Caco-2 (cell line): ENCODE data around the gene OR10J5. TPM values are rescaled to one million over a fixed set of nuclear protein-coding genes. Genes with fewer than 3 reads are reported as not detected.

Experiments used
- BruUV-seq: library from RNA; stranded (reverse); fragments of 400-500 nt; replicated peaks from 2 replicates; lab custom pipeline; 2021; lab: Mats Ljungman, UMichigan
- CTCF ChIA-PET: fragments of 300-600 bp; sonication (Branson Sonifier 250); formaldehyde crosslinking; loops from one replicate; lab custom pipeline; 2022; ENCODE audit warnings: antibody characterized with exemption; lab: Charles Lee
- POLR2A ChIA-PET: fragments of 300-600 bp; sonication (Branson Sonifier 250); formaldehyde crosslinking; loops from one replicate; lab custom pipeline; 2022; ENCODE audit warnings: antibody characterized with exemption; lab: Charles Lee
- DNase-seq, 2 experiments: peaks; one replicate each; pipeline versions ENCODE4 v3.0.0 to v3.0.0-alpha.2; 2020 to 2022
- H3K27me3 ChIP-seq: replicated peaks from 2 replicates; pipeline ENCODE4 v1.6.0; 2011; ENCODE audit warnings: low read length; ENCODE audit not compliant: control insufficient read depth, insufficient read depth
- H3K36me3 ChIP-seq: 2 replicates; pipeline ENCODE4 v1.5.1; 2011; ENCODE audit warnings: low read length; ENCODE audit not compliant: control insufficient read depth, insufficient read depth
- H3K4me1 ChIP-seq: fragments of 250-450 bp; sonication (Bioruptor Pico); 2 replicates; pipeline ENCODE4 v1.5.1; 2020; ENCODE audit warnings: mild to moderate bottlenecking
- H3K4me3 ChIP-seq: 2 replicates; pipeline ENCODE4 v1.5.1; 2011; ENCODE audit warnings: low read depth, mild to moderate bottlenecking, control low read depth, low read length
- H3K9me3 ChIP-seq: fragments of 250-450 bp; sonication (Bioruptor Pico); 2 replicates; pipeline ENCODE4 v1.5.1; 2020; ENCODE audit warnings: mild to moderate bottlenecking, moderate library complexity
- H3K27ac Mint-ChIP-seq: one replicate; pipeline ENCODE4 v1.8.0; 2022; ENCODE audit warnings: mixed read lengths; ENCODE audit not compliant: unreplicated experiment
- H3K27me3 Mint-ChIP-seq: one replicate; pipeline ENCODE4 v1.8.0; 2022; ENCODE audit warnings: mixed read lengths; ENCODE audit not compliant: insufficient read depth, unreplicated experiment
- H3K36me3 Mint-ChIP-seq: one replicate; pipeline ENCODE4 v1.8.0; 2022; ENCODE audit warnings: mild to moderate bottlenecking, mixed read lengths; ENCODE audit not compliant: insufficient read depth, unreplicated experiment
- H3K4me1 Mint-ChIP-seq: one replicate; pipeline ENCODE4 v1.8.0; 2022; ENCODE audit warnings: low read depth, mixed read lengths; ENCODE audit not compliant: unreplicated experiment
- H3K4me3 Mint-ChIP-seq: one replicate; pipeline ENCODE4 v1.8.0; 2022; ENCODE audit warnings: mild to moderate bottlenecking, moderate library complexity, mixed read lengths; ENCODE audit not compliant: unreplicated experiment
- H3K9me3 Mint-ChIP-seq: one replicate; pipeline ENCODE4 v1.8.0; 2022; ENCODE audit warnings: mixed read lengths; ENCODE audit not compliant: unreplicated experiment
- CTCF ChIP-seq, 2 experiments: fragments of 200-600 bp in 1 of 2; IDR thresholded peaks; 1 replicate in 1 of 2; 2 replicates in 1 of 2; pipeline versions ENCODE4 v1.5.1 to v1.8.0; 2011 to 2022; ENCODE audit warnings: antibody characterized with exemption in 1 of 2, control low read depth in 1 of 2, inconsistent platforms in 1 of 2, low read depth in 1 of 2, low read length in 1 of 2, mild to moderate bottlenecking in 1 of 2, moderate library complexity in 1 of 2; ENCODE audit not compliant: insufficient read depth in 1 of 2, severe bottlenecking in 1 of 2, unreplicated experiment in 1 of 2
- intact Hi-C: fragments of 100-400 bp; cut with micrococcal nuclease; formaldehyde crosslinking; loops from one replicate; pipeline ENCODE4 v1.10.0; 2022; ENCODE audit not compliant: unreplicated experiment
- total RNA-seq: library from RNA; stranded (reverse); gene quantifications from 2 replicates; pipeline ENCODE4 v1.2.3, GENCODE V29; 2022

OR10J5 gene
- total RNA-seq, 1 experiment from 2014 or later, result not detected

DNA sequence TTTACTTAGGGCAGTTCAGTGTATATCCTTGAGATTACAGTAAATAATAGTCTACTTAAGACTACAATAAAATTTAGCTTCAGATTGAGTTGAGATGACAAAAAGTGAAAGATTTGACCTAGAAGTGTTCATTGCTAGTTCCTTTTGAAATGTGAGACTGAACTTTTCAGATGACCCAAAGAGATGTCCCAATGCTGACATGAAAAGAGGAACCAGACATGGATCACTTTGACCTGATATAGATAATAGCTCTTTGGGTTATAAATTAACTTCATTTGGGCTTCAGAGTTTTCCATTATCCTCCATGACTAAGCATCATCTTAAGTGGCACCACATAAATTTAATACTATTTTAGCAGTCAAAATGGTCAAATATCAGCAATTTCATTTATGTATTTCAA, 25.7 kb upstream of the OR10J5 start:
- H3K36me3 ChIP-seq, result no peaks in the 10 kb centered on the region
- Mint-ChIP-seq H3K9me3 (peaks cover 10% of the 10 kb centered on the region), H3K36me3 (no peaks in the 10 kb centered on the region), H3K27ac (no peak overlapping the region), H3K4me3 (no peak overlapping the region), H3K4me1 (no peaks in the 10 kb centered on the region), H3K27me3 (no peaks in the 10 kb centered on the region)
- ChIA-PET POLR2A (no interaction called here), CTCF (no interaction called here)
- H3K4me3 ChIP-seq, result no peak overlapping the region
- no peaks in the 10 kb centered on the region for H3K9me3 ChIP-seq
- no peak for DNase-seq
- no peaks in the 10 kb centered on the region for H3K27me3 ChIP-seq
- no TSS peak for BruUV-seq
- intact Hi-C loops, result no loop called here
- TF ChIP-seq CTCF (IDR thresholded peaks at IDR 0.05; ENCODE audit: insufficient read depth in 1 of 2, low read depth in 1 of 2, low read length in 1 of 2, severe bottlenecking in 1 of 2, unreplicated experiment in 1 of 2), result no peak
- H3K4me1 ChIP-seq, result no peaks in the 10 kb centered on the region

- DNase-seq, result no peak
- CTCF ChIA-PET, result no interaction called here
- no peaks in the 10 kb centered on the region for H3K27me3 Mint-ChIP-seq
Measured at GRCh38 chr1:159560599-159560998, 24.8 kb upstream of the OR10J5 start.

GRCh38 chr1:159556931-159557369, 21.1 kb upstream of the OR10J5 start:
- POLR2A ChIA-PET, result no interaction called here
- no TSS peak for BruUV-seq
- no peak for TF ChIP-seq CTCF (IDR thresholded peaks at IDR 0.05; ENCODE audit: insufficient read depth in 1 of 2, low read depth in 1 of 2, low read length in 1 of 2, severe bottlenecking in 1 of 2, unreplicated experiment in 1 of 2)
- Histone ChIP-seq H3K9me3 (no peaks in the 10 kb centered on the region), H3K36me3 (no peaks in the 10 kb centered on the region), H3K27me3 (no peaks in the 10 kb centered on the region), H3K4me1 (no peaks in the 10 kb centered on the region), H3K4me3 (no peak overlapping the region)
- intact Hi-C loops, result no loop called here
- H3K9me3 Mint-ChIP-seq, result peaks cover 6% of the 10 kb centered on the region
- no peaks in the 10 kb centered on the region for H3K27me3 Mint-ChIP-seq
- H3K36me3 Mint-ChIP-seq, result no peaks in the 10 kb centered on the region
- H3K4me3 Mint-ChIP-seq, result no peak overlapping the region
- H3K27ac Mint-ChIP-seq, result no peak overlapping the region
- CTCF ChIA-PET, result no interaction called here
- H3K4me1 Mint-ChIP-seq, result no peaks in the 10 kb centered on the region
- DNase-seq, result no peak

More at GRCh38 chr1:159560599-159560998, 24.8 kb upstream of the OR10J5 start:
- Mint-ChIP-seq H3K4me3 (no peak overlapping the region), H3K27ac (no peak overlapping the region), H3K9me3 (peaks cover 5% of the 10 kb centered on the region), H3K4me1 (no peaks in the 10 kb centered on the region), H3K36me3 (no peaks in the 10 kb centered on the region)
- Histone ChIP-seq H3K27me3 (no peaks in the 10 kb centered on the region), H3K4me3 (no peak overlapping the region), H3K9me3 (no peaks in the 10 kb centered on the region), H3K36me3 (no peaks in the 10 kb centered on the region), H3K4me1 (no peaks in the 10 kb centered on the region)
- no TSS peak for BruUV-seq
- POLR2A ChIA-PET, result no interaction called here
- intact Hi-C loops, result no loop called here
- no peak for TF ChIP-seq CTCF (IDR thresholded peaks at IDR 0.05; ENCODE audit: insufficient read depth in 1 of 2, low read depth in 1 of 2, low read length in 1 of 2, severe bottlenecking in 1 of 2, unreplicated experiment in 1 of 2)
